GM21390 (cell line): ENCODE measurements around the gene FAM81A.
"Not testable (repeated sequence)": the region's sequence is repeated elsewhere in the genome, so short reads cannot be mapped to it uniquely, and the experiment has no call there.

ENCODE experiments used
- ATAC-seq: cut with Tn5 transposase; IDR thresholded peaks from one replicate; pipeline ENCODE4 v1.9.1; 2021; ENCODE audit not compliant: unreplicated experiment

The FAM81A gene

GRCh38 chr15:59437817-59438624, at the start of gene FAM81A:
Gene FAM81A (plus strand): TSS chr15:59438186. CDS start chr15:59458627, 20,441 bp downstream.
- ATAC-seq: peak; percentile 77

GRCh38 chr15:59388670-59389069, 49.3 kb upstream of the FAM81A start:
- no peak for ATAC-seq

- ATAC-seq: no peak
Measured at GRCh38 chr15:59392299-59392698, 45.7 kb upstream of the FAM81A start.

- no peak for ATAC-seq
Measured at GRCh38 chr15:59394166-59394661, 43.8 kb upstream of the FAM81A start.

- ATAC-seq: no peak
Measured at GRCh38 chr15:59396211-59396610, 41.8 kb upstream of the FAM81A start.

DNA sequence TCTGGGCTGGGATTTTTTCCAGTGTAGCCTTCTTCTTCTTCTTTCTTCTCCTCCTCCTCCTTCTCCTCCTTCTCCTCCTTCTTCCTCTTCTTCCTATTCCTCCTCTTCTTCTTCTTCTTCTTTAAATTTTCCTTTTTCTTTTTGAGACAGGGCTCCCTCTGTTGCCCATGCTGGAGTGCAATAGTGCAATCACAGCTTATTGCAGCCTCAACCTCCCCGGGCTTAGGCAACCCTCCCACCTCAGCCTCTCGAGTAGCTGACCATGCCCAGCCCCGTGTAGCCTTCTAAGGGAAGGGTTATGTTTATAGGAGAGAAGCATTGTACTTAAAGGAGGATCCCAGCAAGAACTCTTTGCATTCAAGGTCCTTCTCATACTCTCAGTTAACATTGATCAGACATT, 41.3 kb upstream of the FAM81A start:
- no peak for ATAC-seq

- no peak for ATAC-seq
Measured at GRCh38 chr15:59398220-59398619, 39.8 kb upstream of the FAM81A start.

DNA sequence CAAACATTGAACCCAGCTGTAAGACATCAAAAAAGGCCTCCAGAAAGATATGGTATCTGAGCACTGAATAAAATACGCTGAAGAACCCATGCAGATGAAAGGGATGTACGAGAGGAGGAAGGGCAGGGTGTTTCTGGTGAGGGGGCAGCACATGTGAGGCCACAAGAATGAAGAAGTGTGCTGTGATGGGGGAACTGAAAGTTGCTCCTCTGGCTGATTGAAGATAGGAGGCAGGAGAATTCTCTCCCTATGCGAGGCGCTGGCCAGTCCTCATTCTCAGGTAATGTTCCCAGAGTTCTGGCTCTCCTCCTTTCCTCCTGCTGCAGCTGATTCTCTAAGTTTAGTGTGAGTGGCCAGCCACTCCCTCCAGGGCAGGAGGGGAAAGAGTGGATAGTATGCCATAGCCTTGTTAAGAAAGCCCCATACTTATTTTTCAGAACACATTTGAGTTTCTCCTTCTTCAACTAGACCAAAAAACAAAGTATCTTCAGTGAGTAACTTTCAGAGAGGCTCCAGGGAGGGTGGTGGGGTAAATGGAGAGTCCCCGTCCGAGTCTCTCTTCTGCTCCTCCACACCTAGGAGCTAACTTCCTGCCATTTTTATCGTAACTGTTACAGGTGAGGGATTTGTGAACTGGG, 38.4 kb upstream of the FAM81A start:
- ATAC-seq: peak; percentile 81

GRCh38 chr15:59400103-59400813, 37.7 kb upstream of the FAM81A start:
- no peak for ATAC-seq

DNA sequence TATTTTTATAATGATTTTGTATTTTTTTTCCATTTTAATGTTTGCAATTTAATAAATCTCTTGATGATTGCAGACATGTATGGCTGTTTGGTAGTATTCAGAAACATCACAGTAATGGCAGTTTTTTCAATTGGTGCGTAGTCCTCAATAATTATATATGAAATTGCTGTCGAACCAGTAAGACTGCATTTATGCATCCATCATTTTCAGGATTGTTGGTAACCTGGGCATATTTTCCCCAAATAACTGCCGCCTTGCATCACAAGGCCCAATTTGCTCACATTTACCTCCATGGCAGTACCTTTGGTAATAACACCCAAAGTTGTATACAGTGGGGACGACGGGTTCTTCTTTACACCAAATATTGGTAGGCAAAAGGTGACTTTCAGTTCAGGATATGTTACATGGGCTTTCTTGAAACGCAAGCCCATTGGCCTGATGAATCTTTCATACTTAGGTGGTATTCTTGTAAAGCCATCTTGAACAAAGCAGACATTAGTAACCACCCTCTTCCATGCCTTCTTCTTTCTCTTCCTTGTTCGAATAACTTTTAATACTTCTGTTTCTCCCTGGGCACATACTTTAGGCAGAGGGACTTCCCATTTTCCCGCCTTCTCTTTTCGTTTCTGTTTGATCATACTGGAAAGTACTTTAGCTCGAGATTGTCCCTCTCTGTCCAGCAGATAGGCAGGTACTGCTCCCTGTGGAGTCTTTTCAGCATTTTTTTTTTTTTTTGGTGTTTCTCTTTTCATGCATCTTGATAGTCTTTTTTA, 36.7 kb upstream of the FAM81A start:
- not testable (repeated sequence) for ATAC-seq

- no peak for ATAC-seq
Measured at GRCh38 chr15:59401824-59402569, 36.0 kb upstream of the FAM81A start.

- ATAC-seq: no peak
Measured at GRCh38 chr15:59405079-59405478, 32.9 kb upstream of the FAM81A start.

DNA sequence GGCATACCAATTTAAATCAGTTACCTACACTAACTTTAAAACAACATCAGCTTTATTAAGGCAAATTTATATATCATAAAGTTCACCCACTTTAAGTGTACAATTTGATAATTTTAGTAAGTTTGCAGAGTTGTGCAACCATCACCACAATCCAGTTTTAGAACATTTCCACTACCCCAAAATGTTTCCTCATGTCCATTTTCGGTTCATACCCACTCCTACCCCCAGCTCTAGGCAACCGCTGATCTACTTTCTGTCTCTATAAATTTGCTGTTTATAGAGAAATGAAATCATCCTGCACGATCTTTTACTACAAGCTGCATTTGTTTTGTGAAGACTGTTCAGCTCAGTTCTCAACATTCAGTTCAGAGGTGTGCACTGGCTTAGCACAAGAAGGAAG, 31.5 kb upstream of the FAM81A start:
- no peak for ATAC-seq

DNA sequence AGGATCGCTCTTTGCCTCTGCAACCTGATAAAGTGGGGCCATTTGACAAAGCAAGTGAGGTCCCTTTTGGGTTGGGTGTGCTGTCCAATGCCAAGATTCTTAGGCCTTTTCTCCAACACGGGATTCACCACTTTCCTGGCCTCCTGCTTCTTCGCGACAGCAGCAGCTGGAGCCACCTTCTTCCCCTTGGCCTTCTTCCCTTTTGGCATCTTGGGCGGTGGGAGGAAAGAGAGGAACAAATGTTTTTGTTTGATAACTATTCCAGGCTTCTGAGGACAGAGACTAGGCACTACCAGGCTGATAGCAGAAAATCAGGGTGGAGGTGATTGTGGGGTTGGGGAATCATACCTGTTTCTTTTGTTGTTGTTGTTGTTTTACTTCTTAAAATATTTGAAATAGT, 30.0 kb upstream of the FAM81A start:
- no peak for ATAC-seq

- no peak for ATAC-seq
Measured at GRCh38 chr15:59410391-59410896, 27.5 kb upstream of the FAM81A start.

DNA sequence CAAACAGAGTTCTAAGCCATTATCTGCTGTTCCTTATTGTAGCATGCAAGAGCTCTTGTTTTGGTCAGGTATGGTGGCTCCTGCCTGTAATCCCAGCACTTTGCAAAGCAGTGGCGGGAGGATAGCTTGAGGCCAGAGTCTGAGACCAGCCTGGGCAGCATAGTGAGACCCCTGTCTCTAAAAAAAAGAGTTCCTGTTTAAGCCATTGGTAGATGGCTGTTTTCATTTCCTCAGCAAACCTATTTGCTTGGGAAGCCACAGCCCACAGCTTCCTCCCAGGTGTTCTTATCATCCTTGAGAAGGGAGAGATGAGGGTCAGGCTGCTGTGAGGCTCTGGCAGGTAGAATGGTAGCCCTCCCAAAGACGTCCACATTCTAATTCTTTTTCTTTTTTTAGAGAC, 24.4 kb upstream of the FAM81A start:
- ATAC-seq: no peak

DNA sequence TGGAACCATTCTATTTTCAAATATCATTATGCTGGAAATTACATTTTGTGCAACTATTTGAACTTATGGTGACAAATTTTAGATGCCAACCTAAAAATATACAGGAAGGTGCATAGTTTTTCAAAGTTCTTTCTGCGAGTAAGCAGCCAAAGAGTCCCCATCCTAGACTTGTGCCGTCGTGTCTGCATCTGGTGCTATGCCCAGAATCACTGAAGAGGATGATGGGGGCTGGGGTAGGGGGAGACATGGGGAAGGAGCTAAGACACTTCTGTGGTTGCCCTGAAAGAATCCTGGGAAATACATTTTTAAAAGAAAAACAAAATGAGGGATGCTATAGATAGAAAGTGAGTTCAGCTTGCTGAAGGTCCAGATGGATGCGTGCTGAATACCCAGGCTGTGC, 21.2 kb upstream of the FAM81A start:
- ATAC-seq: no peak

GRCh38 chr15:59419170-59419569, 18.8 kb upstream of the FAM81A start:
- no peak for ATAC-seq

- no peak for ATAC-seq
Measured at GRCh38 chr15:59420108-59420507, 17.9 kb upstream of the FAM81A start.

DNA sequence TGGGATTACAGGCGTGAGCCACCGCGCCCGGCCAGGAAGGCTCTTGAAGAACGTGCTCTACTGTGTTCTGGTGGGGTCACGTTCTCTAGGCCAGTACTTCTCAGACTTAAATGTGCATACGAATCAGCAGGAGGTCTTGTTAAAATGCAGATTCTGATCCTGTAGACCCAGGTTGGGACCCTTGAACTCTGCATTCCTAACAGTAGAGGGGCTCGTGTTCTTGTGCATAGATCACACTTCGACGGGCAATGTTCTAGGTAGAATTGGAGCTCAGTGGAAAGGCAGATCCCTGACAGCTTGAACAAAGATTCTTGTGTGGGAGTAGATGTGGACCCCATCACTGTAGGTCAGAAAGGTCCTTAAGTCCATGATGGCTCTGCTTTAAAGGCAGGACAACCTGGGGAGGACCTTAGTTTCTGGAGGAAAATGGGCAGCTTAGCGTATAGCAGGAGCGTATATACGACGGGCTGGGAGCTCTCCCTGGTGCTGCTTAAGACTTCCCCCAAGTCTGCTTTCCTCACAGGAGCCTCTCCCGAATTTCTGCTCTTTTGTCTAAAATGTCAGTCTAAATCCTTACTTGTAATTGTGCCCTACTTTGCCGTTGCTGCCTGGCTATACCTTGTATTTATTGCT, 16.9 kb upstream of the FAM81A start:
- ATAC-seq: no peak
